ENCODE measurements around the gene MDK. TPM values are rescaled to one million over a fixed set of nuclear protein-coding genes. Genes with fewer than 3 reads are reported as not detected.
A peak's percentile ranks its signal among the peaks of the same experiment; 100 is the strongest.

Gene MDK
- total RNA-seq, 1 donor = 11.7 TPM

- DNase-seq (ENCODE audit: low read depth) = no peak
- TF ChIP-seq, protein P1, sequence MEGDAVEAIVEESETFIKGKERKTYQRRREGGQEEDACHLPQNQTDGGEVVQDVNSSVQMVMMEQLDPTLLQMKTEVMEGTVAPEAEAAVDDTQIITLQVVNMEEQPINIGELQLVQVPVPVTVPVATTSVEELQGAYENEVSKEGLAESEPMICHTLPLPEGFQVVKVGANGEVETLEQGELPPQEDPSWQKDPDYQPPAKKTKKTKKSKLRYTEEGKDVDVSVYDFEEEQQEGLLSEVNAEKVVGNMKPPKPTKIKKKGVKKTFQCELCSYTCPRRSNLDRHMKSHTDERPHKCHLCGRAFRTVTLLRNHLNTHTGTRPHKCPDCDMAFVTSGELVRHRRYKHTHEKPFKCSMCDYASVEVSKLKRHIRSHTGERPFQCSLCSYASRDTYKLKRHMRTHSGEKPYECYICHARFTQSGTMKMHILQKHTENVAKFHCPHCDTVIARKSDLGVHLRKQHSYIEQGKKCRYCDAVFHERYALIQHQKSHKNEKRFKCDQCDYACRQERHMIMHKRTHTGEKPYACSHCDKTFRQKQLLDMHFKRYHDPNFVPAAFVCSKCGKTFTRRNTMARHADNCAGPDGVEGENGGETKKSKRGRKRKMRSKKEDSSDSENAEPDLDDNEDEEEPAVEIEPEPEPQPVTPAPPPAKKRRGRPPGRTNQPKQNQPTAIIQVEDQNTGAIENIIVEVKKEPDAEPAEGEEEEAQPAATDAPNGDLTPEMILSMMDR (IDR thresholded peaks at IDR 0.05; ENCODE audit: insufficient read depth, low read depth, low read length) = no peak
- peak overlapping the region; percentile 85 for H3K4me3 ChIP-seq (ENCODE audit: low read depth, low read length)
Measured at GRCh38 chr11:46347637-46348311, 33.7 kb upstream of the MDK start.

GRCh38 chr11:46348566-46349401 is 32.7 kb upstream of the MDK start:
- DNase-seq (ENCODE audit: low read depth) = no peak
- TF ChIP-seq, protein P1 (IDR thresholded peaks at IDR 0.05; ENCODE audit: insufficient read depth, low read depth, low read length) = no peak
- H3K4me3 ChIP-seq (ENCODE audit: low read depth, low read length) = peak overlapping the region; percentile 85

- TF ChIP-seq, protein P1 (IDR thresholded peaks at IDR 0.05; ENCODE audit: insufficient read depth, low read depth, low read length) = no peak
- no peak for DNase-seq (ENCODE audit: low read depth)
- H3K4me3 ChIP-seq (ENCODE audit: low read depth, low read length) = no peak overlapping the region
Measured at GRCh38 chr11:46350695-46351094, 30.8 kb upstream of the MDK start.

DNA sequence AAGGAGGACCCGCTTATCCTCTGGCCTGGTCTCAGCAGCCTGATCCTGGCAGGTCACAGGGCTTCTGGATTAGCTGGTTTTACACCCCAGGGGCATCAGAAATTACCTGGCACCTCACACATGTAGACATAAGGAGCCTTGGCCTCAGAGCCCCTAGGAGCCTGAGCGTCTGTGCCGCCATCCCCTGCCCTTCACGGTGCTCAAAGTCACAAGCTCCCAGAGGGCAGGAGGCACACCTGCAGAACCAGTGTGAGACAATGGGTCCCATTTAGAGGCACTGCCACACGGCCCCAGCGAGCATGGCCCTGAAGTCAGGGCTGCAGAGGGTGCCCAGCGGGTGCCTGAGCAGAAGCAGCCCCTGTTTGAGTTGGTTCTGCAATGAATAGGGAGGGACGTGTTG is 30.3 kb upstream of the MDK start:
- no peak for DNase-seq (ENCODE audit: low read depth)
- H3K4me3 ChIP-seq (ENCODE audit: low read depth, low read length) = no peak overlapping the region
- TF ChIP-seq, protein P1 (IDR thresholded peaks at IDR 0.05; ENCODE audit: insufficient read depth, low read depth, low read length) = no peak

DNA sequence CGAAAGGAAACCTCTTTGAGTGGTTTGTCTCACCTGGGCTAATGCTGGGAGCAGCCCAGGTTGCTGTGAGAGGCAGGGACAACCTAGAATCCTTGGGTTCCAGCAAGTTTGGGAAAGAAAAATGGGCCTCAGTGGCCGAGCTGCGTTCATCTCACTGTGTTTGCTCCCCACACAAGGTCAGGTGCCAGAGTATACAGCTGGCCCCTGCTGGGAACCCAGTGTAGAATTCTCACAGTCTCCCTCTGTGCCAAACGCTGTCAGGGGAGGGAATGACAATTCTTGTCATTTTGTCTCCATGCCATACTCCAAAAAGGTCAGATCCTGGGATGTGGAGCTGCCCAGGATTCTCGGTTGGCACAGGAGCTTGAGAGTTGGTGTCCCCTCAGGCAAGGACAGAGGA is 29.9 kb upstream of the MDK start:
- no peak overlapping the region for H3K4me3 ChIP-seq (ENCODE audit: low read depth, low read length)
- TF ChIP-seq, protein P1 (IDR thresholded peaks at IDR 0.05; ENCODE audit: insufficient read depth, low read depth, low read length) = no peak
- no peak for DNase-seq (ENCODE audit: low read depth)

GRCh38 chr11:46352063-46352841 is 29.2 kb upstream of the MDK start:
- DNase-seq (ENCODE audit: low read depth) = no peak
- TF ChIP-seq, protein P1 (IDR thresholded peaks at IDR 0.05; ENCODE audit: insufficient read depth, low read depth, low read length) = peak; percentile 95
- no peak overlapping the region for H3K4me3 ChIP-seq (ENCODE audit: low read depth, low read length)

All from fibroblast of villous mesenchyme (primary cell).